IPS DF 6.9 (cell line): ENCODE data around the gene NTF3.
A peak's percentile ranks its signal among the peaks of the same experiment; 100 is the strongest.

Source experiments
- DNase-seq: peaks from one replicate; pipeline ENCODE4 v3.0.0-alpha.2; 2013; ENCODE audit warnings: low read depth, low spot score
- H3K27ac ChIP-seq: one replicate; pipeline ENCODE4 v1.5.1; 2013; ENCODE audit warnings: low read length, control low read depth
- H3K27me3 ChIP-seq: 2 replicates; pipeline ENCODE4 v1.6.1; 2013; ENCODE audit warnings: mild to moderate bottlenecking, low read length; ENCODE audit not compliant: control insufficient read depth, insufficient read depth
- H3K36me3 ChIP-seq: 2 replicates; pipeline ENCODE4 v1.6.1; 2013; ENCODE audit warnings: low read length; ENCODE audit not compliant: control insufficient read depth, insufficient read depth
- H3K4me1 ChIP-seq: 2 replicates; pipeline ENCODE4 v1.6.1; 2013; ENCODE audit warnings: low read length; ENCODE audit not compliant: control insufficient read depth, insufficient read depth
- H3K4me3 ChIP-seq: 2 replicates; pipeline ENCODE4 v1.5.1; 2013; ENCODE audit warnings: mild to moderate bottlenecking, low read length
- H3K9me3 ChIP-seq: 2 replicates; pipeline ENCODE4 v1.6.1; 2013; ENCODE audit warnings: low read length, inconsistent platforms; ENCODE audit not compliant: control insufficient read depth, insufficient read depth
- WGBS: extraction: QIAGEN DNeasy Blood & Tissue Kit; methylation state at CpG from one replicate; pipeline ENCODE4 v1.1.7; 2013; ENCODE audit warnings: mixed read lengths, missing lambda C conversion rate; ENCODE audit not compliant: insufficient read length, insufficient coverage; 5-methylcytosine and 5-hydroxymethylcytosine counted together

NTF3 gene

DNA sequence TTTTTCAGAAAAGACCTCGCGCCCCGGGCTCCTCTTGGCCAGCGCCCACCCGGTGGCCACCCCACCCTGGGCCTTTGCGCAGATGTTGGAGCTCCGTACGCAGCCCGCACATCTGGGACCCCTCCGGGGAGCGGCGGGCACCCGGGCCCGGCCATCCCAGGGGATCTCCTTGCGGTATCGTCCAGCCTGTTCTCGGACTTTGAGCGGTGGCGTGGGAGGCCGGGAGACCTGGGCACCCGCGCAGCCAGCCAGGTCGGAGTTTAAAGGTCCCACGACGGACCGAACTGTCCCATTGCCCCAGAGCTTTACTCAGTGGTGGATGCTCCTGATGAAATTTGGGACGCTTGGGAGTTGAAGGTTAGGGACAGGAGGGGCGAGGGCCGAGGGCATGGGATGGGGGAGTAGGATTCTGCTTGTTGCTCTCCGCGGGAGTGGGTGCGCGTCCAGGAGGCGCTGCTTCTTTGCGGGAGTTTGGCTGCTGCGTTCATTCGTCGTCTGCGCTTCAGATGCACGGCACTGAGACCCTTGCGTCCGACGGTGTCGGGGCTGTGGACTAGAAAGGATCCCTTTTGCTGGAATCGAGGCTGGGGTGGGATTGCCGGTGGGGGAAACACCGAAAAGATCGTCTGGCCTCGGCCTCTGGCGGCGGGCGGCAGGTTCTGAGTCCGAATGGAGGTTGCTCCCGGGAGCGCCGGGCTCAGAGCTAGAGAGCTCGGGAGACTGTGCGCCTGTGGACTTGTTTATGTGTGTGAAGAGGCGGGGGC is 1.4 kb downstream of the NTF3 start:
- no peaks in the 10 kb centered on the region for H3K9me3 ChIP-seq
- H3K27me3 ChIP-seq: peaks cover 52% of the 10 kb centered on the region
- peak overlapping the region; percentile 35; the same call in 1 of the 2 replicates for H3K4me3 ChIP-seq
- no peaks in the 10 kb centered on the region for H3K36me3 ChIP-seq
- H3K27ac ChIP-seq: no peak overlapping the region
- WGBS: no CpG with 5 or more reads among the region's 59 CpGs
- peaks cover 8% of the 10 kb centered on the region; the same call in 1 of the 2 replicates for H3K4me1 ChIP-seq
- DNase-seq: no peak

DNA sequence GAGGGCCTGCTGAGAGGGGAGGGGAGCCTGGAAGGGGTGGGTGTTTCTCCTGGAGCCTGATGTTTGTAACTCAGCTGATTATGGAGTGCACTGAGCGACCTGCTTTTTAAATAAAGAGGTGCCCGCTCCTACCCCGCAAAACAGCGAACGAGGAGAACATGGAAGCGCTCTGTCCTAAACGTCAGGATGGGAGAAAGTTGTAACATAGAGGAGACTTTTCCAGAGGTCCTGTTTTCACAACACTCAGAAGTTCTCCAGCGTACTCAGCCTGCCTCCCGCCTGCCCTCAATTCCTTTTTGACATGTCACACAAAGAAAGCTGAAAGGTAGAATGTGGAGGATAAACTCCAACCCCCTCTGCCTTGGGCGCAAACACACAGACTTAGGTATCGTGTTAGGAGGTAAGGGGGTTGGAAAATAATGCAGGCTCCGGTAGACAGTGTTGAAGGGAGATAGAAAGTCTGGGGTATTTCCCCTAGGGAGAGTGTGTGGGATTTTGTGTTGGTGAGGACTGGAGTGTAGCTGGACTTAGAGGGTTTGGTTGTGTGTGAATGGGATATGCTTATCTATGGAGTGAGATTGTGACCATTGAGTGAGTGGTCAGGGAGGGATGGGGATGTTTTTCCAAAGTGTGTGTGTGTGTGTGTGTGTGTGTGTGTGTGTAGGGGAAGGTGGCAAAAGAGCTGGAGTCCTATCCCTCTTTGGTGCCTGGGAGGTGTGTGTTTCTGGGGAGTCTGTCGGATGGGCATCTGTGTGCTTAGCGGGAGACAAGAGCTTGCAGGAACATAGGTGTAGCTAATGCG is 2.1 kb downstream of the NTF3 start:
- Histone ChIP-seq H3K27me3 (peaks cover 52% of the 10 kb centered on the region), H3K27ac (no peak overlapping the region), H3K9me3 (no peaks in the 10 kb centered on the region), H3K4me3 (no peak overlapping the region; the same call in 1 of the 2 replicates), H3K4me1 (peaks cover 4% of the 10 kb centered on the region; the same call in 1 of the 2 replicates), H3K36me3 (no peaks in the 10 kb centered on the region)
- WGBS: no CpG with 5 or more reads among the region's 15 CpGs
- DNase-seq: no peak

DNA sequence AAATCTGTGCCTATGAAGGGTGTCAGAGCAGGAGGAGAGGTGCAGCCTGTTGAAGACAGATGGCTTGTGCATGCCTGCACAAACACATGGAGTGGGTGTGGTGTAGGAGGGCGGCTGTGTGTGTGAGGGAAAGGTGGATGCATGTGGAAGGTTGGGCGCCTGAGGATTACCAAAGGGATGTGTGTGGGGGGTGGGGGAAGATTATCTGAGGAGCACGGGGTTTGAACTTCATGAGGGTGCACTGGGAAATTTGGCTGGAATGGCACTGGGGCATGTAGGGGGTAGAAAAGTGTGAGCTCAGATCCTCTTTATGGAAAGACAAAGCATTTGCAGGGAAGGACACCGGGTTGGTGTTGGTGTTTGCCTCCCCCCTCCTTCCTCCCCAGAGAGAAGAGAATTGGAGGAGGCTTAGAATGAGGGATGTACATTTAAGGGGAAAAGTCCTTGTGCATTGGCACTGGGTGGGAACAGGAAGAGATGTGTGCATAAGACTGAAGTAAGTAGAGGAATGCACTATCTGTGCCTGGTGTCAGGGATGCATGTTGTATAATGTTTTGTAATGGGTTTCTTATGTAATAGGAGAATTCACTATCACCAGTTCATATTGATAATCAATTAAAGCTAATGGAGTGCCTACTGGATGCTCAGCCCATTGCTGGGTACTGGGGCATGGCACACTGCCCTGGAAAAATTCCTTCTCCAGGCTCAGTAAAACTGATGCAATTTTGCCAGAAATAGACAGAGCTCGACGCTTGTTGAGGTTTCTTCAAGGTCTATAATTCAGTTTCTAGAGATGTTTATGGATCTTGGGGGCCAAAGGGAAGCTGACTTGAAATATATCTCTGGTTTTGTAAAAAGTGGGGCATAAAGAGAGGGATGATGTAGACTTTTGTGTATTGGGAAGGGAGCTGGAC is 3.0 kb downstream of the NTF3 start:
- peaks cover 4% of the 10 kb centered on the region; the same call in 1 of the 2 replicates for H3K4me1 ChIP-seq
- peaks cover 52% of the 10 kb centered on the region for H3K27me3 ChIP-seq
- H3K36me3 ChIP-seq: no peaks in the 10 kb centered on the region
- no peaks in the 10 kb centered on the region for H3K9me3 ChIP-seq
- no peak for DNase-seq
- H3K27ac ChIP-seq: no peak overlapping the region
- WGBS: no CpG with 5 or more reads among the region's 6 CpGs
- H3K4me3 ChIP-seq: no peak overlapping the region

DNA sequence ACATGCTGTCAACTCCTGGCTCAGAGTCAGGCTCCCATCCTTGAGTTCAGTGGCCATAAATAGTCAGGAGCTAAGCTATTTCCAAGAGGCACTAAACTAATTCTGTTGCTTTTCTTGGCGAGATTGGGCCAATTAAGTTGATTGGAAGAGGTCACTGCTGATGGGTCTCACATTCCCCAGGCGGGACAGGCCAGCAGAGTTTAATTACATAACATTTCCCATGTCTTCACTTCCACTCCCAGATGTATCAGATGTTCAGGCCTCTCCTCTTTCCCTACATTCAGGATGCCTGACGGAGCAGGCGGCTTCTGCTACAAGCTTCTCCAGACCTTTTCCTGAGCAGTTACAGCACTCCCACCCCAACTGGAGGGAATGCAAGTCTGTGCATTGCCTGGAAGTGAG is 5.3 kb downstream of the NTF3 start:
- no CpG with 5 or more reads among the region's 4 CpGs for WGBS
- peaks cover 38% of the 10 kb centered on the region for H3K27me3 ChIP-seq

DNA sequence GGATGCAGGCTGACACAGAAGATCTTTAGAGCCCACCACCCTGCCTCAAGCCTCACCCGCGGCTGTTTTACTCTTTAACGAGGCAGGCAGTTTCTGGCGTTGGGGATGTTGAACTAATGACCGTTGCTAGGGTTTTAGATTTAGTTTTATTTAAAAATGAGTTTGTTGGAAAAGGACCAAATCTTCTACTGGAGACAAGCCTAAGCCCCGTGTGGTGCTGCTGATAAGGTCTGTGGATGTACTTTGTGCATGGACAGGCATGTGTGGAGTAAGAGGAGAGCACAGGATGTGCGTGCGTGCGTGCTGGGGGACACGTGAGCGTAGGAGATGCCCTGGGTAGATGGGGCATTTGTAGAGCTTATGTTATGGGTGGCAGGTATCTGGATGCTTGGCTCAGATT is 5.7 kb downstream of the NTF3 start:
- H3K27me3 ChIP-seq: peaks cover 35% of the 10 kb centered on the region
- no peaks in the 10 kb centered on the region for H3K9me3 ChIP-seq
- H3K27ac ChIP-seq: no peak overlapping the region
- no peaks in the 10 kb centered on the region for H3K36me3 ChIP-seq
- no peak for DNase-seq
- H3K4me1 ChIP-seq: peaks cover 4% of the 10 kb centered on the region; the same call in 1 of the 2 replicates
- no peak overlapping the region for H3K4me3 ChIP-seq
- WGBS: 100% methylated on average over 1 of the region's 11 CpGs

More for the DNA sequence above, 5.3 kb downstream of the NTF3 start:
- Histone ChIP-seq H3K4me3 (no peak overlapping the region), H3K27ac (no peak overlapping the region), H3K9me3 (no peaks in the 10 kb centered on the region), H3K36me3 (no peaks in the 10 kb centered on the region), H3K4me1 (peaks cover 3% of the 10 kb centered on the region; the same call in 1 of the 2 replicates)
- DNase-seq: no peak

DNA sequence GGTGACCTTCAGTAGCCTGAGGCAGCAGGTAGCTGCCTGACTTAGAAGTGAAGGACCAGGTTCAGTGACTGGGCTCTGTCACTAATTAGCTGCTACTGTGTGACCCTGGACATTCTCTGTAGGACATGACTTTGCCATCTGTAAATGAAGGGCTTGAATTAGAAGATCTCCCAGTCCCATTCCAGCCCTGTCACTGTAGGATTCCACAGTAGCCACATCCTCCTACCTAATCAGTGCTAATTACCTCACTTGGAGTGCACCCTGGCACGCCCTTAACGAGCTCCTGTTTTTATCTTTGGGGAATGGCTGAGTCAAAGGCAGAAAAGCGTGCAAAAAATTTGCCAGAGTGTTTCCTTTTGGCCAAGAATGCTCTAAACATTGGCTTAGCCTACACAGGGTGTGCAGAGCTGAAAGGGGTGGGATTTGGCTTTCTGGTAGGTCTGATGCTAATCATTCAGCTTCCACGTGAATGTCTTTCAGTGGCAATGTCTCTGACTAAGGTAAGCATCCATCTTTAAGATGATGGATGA is 6.8 kb downstream of the NTF3 start:
- DNase-seq: no peak
- WGBS: no CpG with 5 or more reads among the region's 4 CpGs
- no peak overlapping the region for H3K27ac ChIP-seq
- no peaks in the 10 kb centered on the region for H3K9me3 ChIP-seq
- no peak overlapping the region for H3K4me3 ChIP-seq
- peaks cover 24% of the 10 kb centered on the region for H3K27me3 ChIP-seq
- no peaks in the 10 kb centered on the region for H3K36me3 ChIP-seq
- H3K4me1 ChIP-seq: peaks cover 4% of the 10 kb centered on the region; the same call in 1 of the 2 replicates

DNA sequence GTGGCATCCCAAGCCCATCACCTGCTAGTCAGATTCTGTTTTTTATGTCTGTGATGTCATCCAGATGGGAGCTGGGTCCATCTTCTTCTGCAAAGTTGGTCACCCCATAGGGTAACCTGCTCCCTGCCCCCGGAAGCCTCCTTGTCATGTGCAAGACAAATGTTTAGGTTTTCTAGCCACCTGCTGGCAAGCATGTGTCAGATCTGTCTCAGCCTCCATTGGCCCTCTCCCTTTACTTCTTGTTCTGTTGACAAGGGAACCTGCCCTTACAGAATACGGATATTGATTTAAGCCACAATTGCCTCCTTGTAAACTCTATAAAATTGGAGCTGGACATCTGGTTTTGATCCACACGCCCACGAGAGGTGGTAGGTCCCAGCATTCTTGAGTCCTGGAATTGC is 7.5 kb downstream of the NTF3 start:
- H3K4me1 ChIP-seq: 0 out of 2 replicates have a peak, but pooled peaks cover 4% of the 10 kb centered on the region
- H3K4me3 ChIP-seq: no peak overlapping the region
- peaks cover 18% of the 10 kb centered on the region for H3K27me3 ChIP-seq
- WGBS: no CpG with 5 or more reads among the region's 4 CpGs
- no peaks in the 10 kb centered on the region for H3K36me3 ChIP-seq
- H3K27ac ChIP-seq: no peak overlapping the region
- DNase-seq: no peak
- H3K9me3 ChIP-seq: no peaks in the 10 kb centered on the region

DNA sequence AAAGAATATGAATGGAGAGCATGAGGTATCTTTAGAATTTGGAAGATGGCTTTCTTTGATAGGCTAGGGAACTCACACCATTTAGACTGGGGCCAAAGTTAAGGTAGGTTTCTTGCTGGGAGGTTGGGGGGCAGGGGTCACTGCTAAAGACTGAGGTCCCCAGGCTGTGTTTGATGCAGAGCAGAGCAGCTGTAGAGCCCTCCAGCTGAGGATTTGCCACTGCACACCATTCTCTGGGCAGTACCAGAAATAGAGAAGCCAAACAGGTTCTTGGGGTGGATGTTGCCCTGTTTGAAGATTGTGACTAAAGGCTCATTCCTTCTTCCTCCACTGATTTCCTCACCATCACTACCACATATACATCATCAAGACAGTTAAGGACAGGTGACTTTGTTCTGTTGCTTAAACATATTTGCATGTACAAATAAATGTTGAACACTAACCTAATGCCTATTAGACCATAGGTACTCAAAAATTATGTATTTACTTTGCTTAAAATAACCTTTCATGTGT is 7.9 kb downstream of the NTF3 start:
- H3K27ac ChIP-seq: no peak overlapping the region
- H3K27me3 ChIP-seq: peaks cover 13% of the 10 kb centered on the region
- no peaks in the 10 kb centered on the region for H3K9me3 ChIP-seq
- no peak overlapping the region for H3K4me3 ChIP-seq
- H3K4me1 ChIP-seq: 0 out of 2 replicates have a peak, but pooled peaks cover 1% of the 10 kb centered on the region
- H3K36me3 ChIP-seq: no peaks in the 10 kb centered on the region
- no peak for DNase-seq

DNA sequence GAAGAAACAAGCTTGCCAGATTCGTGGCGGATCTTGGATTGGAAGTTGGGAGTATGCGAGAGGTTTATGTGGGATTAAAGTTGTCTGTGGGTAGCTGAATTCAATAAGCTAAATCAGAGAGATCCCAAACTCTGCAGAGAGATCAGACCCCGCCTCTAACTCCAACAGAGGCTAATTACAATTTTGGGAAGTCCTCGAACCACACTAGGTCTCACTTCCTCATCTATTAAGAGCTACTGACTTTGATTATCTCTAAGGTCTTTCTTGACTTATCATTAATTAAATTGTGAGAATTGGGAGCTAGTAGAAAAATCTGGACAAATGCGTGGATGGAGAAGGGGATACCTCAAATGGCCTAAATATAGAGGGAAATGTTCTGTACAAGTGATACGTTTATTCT is 9.1 kb downstream of the NTF3 start:
- no peak for DNase-seq
- 100% methylated on average over 3 of the region's 7 CpGs for WGBS
- H3K27me3 ChIP-seq: peaks cover 1% of the 10 kb centered on the region; the same call in 1 of the 2 replicates
- 0 out of 2 replicates have a peak, but pooled peaks cover 1% of the 10 kb centered on the region for H3K4me1 ChIP-seq
- H3K36me3 ChIP-seq: no peaks in the 10 kb centered on the region
- no peak overlapping the region for H3K27ac ChIP-seq
- no peaks in the 10 kb centered on the region for H3K9me3 ChIP-seq
- H3K4me3 ChIP-seq: no peak overlapping the region
